Immature natural killer cell (primary cell): ENCODE results near the gene FMN1. TPM values are rescaled to one million over a fixed set of nuclear protein-coding genes. Genes with fewer than 3 reads are reported as not detected.
"Not testable (repeated sequence)": the region's sequence is repeated elsewhere in the genome, so short reads cannot be mapped to it uniquely, and the experiment has no call there.

Experiments used
- DNase-seq, 3 donors: peaks; one replicate each; pipeline ENCODE4 v3.0.0; 2022; ENCODE audit warnings: mixed read lengths in 1 of 3
- H3K27ac Mint-ChIP-seq, 6 donors: one replicate each; pipeline ENCODE4 v1.8.0; 2020; ENCODE audit warnings: mixed read lengths in 6 of 6, mild to moderate bottlenecking in 5 of 6, inconsistent platforms in 4 of 6, moderate library complexity in 3 of 6
- H3K27me3 Mint-ChIP-seq, 3 donors: one replicate each; pipeline ENCODE4 v1.8.0; 2020 to 2021; ENCODE audit warnings: low read depth in 3 of 3, mild to moderate bottlenecking in 3 of 3, mixed read lengths in 3 of 3, moderate library complexity in 3 of 3, inconsistent platforms in 1 of 3
- H3K36me3 Mint-ChIP-seq, 3 donors: one replicate each; pipeline ENCODE4 v1.8.0; 2020; ENCODE audit warnings: mixed read lengths in 3 of 3, inconsistent platforms in 2 of 3, mild to moderate bottlenecking in 2 of 3
- H3K4me1 Mint-ChIP-seq, 2 donors: one replicate each; pipeline ENCODE4 v1.8.0; 2020; ENCODE audit warnings: inconsistent platforms in 2 of 2, mild to moderate bottlenecking in 2 of 2, mixed read lengths in 2 of 2, moderate library complexity in 1 of 2
- H3K4me3 Mint-ChIP-seq, 5 donors: one replicate each; pipeline ENCODE4 v1.8.0; 2020; ENCODE audit warnings: mild to moderate bottlenecking in 5 of 5, mixed read lengths in 5 of 5, inconsistent platforms in 3 of 5, moderate library complexity in 3 of 5
- H3K9me3 Mint-ChIP-seq, 6 donors: one replicate each; pipeline ENCODE4 v1.8.0; 2020; ENCODE audit warnings: mild to moderate bottlenecking in 6 of 6, mixed read lengths in 6 of 6, inconsistent platforms in 4 of 6, moderate library complexity in 3 of 6
- polyA plus RNA-seq, 3 donors: library from polyadenylated mRNA; unstranded; fragments of 300-500 nt; fragmentation: Illumina TruSeq; gene quantifications; one replicate each; pipeline ENCODE4 v1.2.3, GENCODE V29; 2021

FMN1 gene
- polyA plus RNA-seq, 3 donors from 2014 or later: not detected

- Mint-ChIP-seq H3K27ac (no peak overlapping the region), H3K27me3 (no peaks in the 10 kb centered on the region), H3K9me3 (no peaks in the 10 kb centered on the region), H3K4me1 (no peaks in the 10 kb centered on the region), H3K4me3 (no peak overlapping the region), H3K36me3 (no peaks in the 10 kb centered on the region)
- DNase-seq: no peak
These were observed 115.9 kb downstream of the FMN1 start for GRCh38 chr15:33078607-33079006.

GRCh38 chr15:33076937-33077336 is 117.6 kb downstream of the FMN1 start:
- H3K4me1 Mint-ChIP-seq: no peaks in the 10 kb centered on the region
- H3K27ac Mint-ChIP-seq: no peak overlapping the region
- H3K36me3 Mint-ChIP-seq: no peaks in the 10 kb centered on the region
- no peak overlapping the region for H3K4me3 Mint-ChIP-seq
- peaks cover 0 to 2% (median 0%) of the 10 kb centered on the region in 6 donors for H3K9me3 Mint-ChIP-seq
- no peaks in the 10 kb centered on the region for H3K27me3 Mint-ChIP-seq
- no peak for DNase-seq

- no peak for DNase-seq
- peaks cover 0 to 2% (median 0%) of the 10 kb centered on the region in 6 donors for H3K9me3 Mint-ChIP-seq
These were observed 119.6 kb downstream of the FMN1 start for GRCh38 chr15:33074942-33075341.

GRCh38 chr15:33074212-33074611 is 120.3 kb downstream of the FMN1 start:
- H3K36me3 Mint-ChIP-seq: no peaks in the 10 kb centered on the region
- H3K27ac Mint-ChIP-seq: no peak overlapping the region
- peaks cover 2% of the 10 kb centered on the region in 2 donors for H3K4me1 Mint-ChIP-seq
- H3K9me3 Mint-ChIP-seq: peaks cover 0 to 2% (median 0%) of the 10 kb centered on the region in 6 donors
- DNase-seq: no peak
- H3K27me3 Mint-ChIP-seq: no peaks in the 10 kb centered on the region
- H3K4me3 Mint-ChIP-seq: no peak overlapping the region

More at GRCh38 chr15:33074942-33075341, 119.6 kb downstream of the FMN1 start:
- H3K36me3 Mint-ChIP-seq: no peaks in the 10 kb centered on the region
- H3K4me3 Mint-ChIP-seq: no peak overlapping the region
- H3K27ac Mint-ChIP-seq: no peak overlapping the region
- H3K4me1 Mint-ChIP-seq: peaks cover 0 to 2% of the 10 kb centered on the region in 2 donors
- no peaks in the 10 kb centered on the region for H3K27me3 Mint-ChIP-seq

GRCh38 chr15:33071451-33071850 is 123.1 kb downstream of the FMN1 start:
- H3K4me1 Mint-ChIP-seq: peaks cover 22 to 26% of the 10 kb centered on the region in 2 donors
- no peak overlapping the region for H3K27ac Mint-ChIP-seq
- no peak overlapping the region for H3K4me3 Mint-ChIP-seq
- no peaks in the 10 kb centered on the region for H3K27me3 Mint-ChIP-seq
- peaks cover 0 to 2% (median 0%) of the 10 kb centered on the region in 6 donors for H3K9me3 Mint-ChIP-seq
- no peaks in the 10 kb centered on the region for H3K36me3 Mint-ChIP-seq
- no peak for DNase-seq

GRCh38 chr15:33069903-33070302 is 124.6 kb downstream of the FMN1 start:
- not testable (repeated sequence) for H3K27me3 Mint-ChIP-seq, H3K36me3 Mint-ChIP-seq, H3K9me3 Mint-ChIP-seq, H3K27ac Mint-ChIP-seq, H3K4me3 Mint-ChIP-seq, DNase-seq
- peaks cover 22 to 28% of the 10 kb centered on the region in 2 donors for H3K4me1 Mint-ChIP-seq

GRCh38 chr15:33069161-33069560 is 125.4 kb downstream of the FMN1 start:
- Mint-ChIP-seq H3K4me1 (peaks cover 22 to 28% of the 10 kb centered on the region in 2 donors), H3K36me3 (no peaks in the 10 kb centered on the region), H3K9me3 (peaks cover 0 to 2% (median 0%) of the 10 kb centered on the region in 6 donors), H3K27me3 (peaks cover 0 to 3% (median 0%) of the 10 kb centered on the region in 3 donors), H3K27ac (peak overlapping the region in 2 of 6 donors; percentile 29), H3K4me3 (peak overlapping the region in 3 of 5 donors; percentile 65 to 84 (median 83))
- no peak for DNase-seq

- H3K9me3 Mint-ChIP-seq: peaks cover 0 to 2% (median 0%) of the 10 kb centered on the region in 6 donors
- H3K27ac Mint-ChIP-seq: peak overlapping the region in 4 of 6 donors; percentile 9 to 62 (median 42)
- peaks cover 0 to 3% (median 0%) of the 10 kb centered on the region in 3 donors for H3K27me3 Mint-ChIP-seq
- peak overlapping the region; percentile 71 to 84 (median 82) for H3K4me3 Mint-ChIP-seq
- DNase-seq: no peak
- H3K4me1 Mint-ChIP-seq: peaks cover 22 to 28% of the 10 kb centered on the region in 2 donors
- no peaks in the 10 kb centered on the region for H3K36me3 Mint-ChIP-seq
These were observed 126.0 kb downstream of the FMN1 start for GRCh38 chr15:33068511-33068990.

GRCh38 chr15:33068007-33068481 is 126.5 kb downstream of the FMN1 start:
- peak overlapping the region in 4 of 6 donors; percentile 9 to 62 (median 53) for H3K27ac Mint-ChIP-seq
- peaks cover 0 to 3% (median under 1%) of the 10 kb centered on the region in 3 donors for H3K27me3 Mint-ChIP-seq
- H3K9me3 Mint-ChIP-seq: peaks cover 0 to 1% (median 0%) of the 10 kb centered on the region in 6 donors
- peak in 1 of 3 donors; percentile 1 for DNase-seq
- peak overlapping the region; percentile 71 to 84 (median 82) for H3K4me3 Mint-ChIP-seq
- peaks cover 22 to 28% of the 10 kb centered on the region in 2 donors for H3K4me1 Mint-ChIP-seq
- no peaks in the 10 kb centered on the region for H3K36me3 Mint-ChIP-seq

- no peak for DNase-seq
- H3K9me3 Mint-ChIP-seq: peaks cover 0 to 1% (median 0%) of the 10 kb centered on the region in 6 donors
- peaks cover 22 to 28% of the 10 kb centered on the region in 2 donors for H3K4me1 Mint-ChIP-seq
- H3K27me3 Mint-ChIP-seq: peaks cover 0 to 3% (median 2%) of the 10 kb centered on the region in 3 donors
- peak overlapping the region; percentile 71 to 84 (median 82) for H3K4me3 Mint-ChIP-seq
- peak overlapping the region in 3 of 6 donors; percentile 9 to 62 (median 54) for H3K27ac Mint-ChIP-seq
- no peaks in the 10 kb centered on the region for H3K36me3 Mint-ChIP-seq
These were observed 127.1 kb downstream of the FMN1 start for GRCh38 chr15:33067456-33067855.

- peaks cover 22 to 28% of the 10 kb centered on the region in 2 donors for H3K4me1 Mint-ChIP-seq
- H3K9me3 Mint-ChIP-seq: peaks cover 0 to 1% (median 0%) of the 10 kb centered on the region in 6 donors
- H3K27me3 Mint-ChIP-seq: peaks cover 0 to 3% (median 2%) of the 10 kb centered on the region in 3 donors
- H3K4me3 Mint-ChIP-seq: no peak overlapping the region
- H3K27ac Mint-ChIP-seq: no peak overlapping the region
- DNase-seq: no peak
- no peaks in the 10 kb centered on the region for H3K36me3 Mint-ChIP-seq
These were observed 127.9 kb downstream of the FMN1 start for GRCh38 chr15:33066584-33066983.

- Mint-ChIP-seq H3K36me3 (no peaks in the 10 kb centered on the region), H3K9me3 (peaks cover 0 to 1% (median 0%) of the 10 kb centered on the region in 6 donors), H3K4me1 (peaks cover 22 to 26% of the 10 kb centered on the region in 2 donors), H3K4me3 (no peak overlapping the region), H3K27ac (no peak overlapping the region), H3K27me3 (peaks cover 0 to 3% (median 2%) of the 10 kb centered on the region in 3 donors)
- DNase-seq: no peak
These were observed 129.6 kb downstream of the FMN1 start for GRCh38 chr15:33064878-33065277.

GRCh38 chr15:33059184-33059583 is 135.3 kb downstream of the FMN1 start:
- Mint-ChIP-seq H3K9me3 (peaks cover 0 to 1% (median 0%) of the 10 kb centered on the region in 6 donors), H3K27ac (no peak overlapping the region), H3K36me3 (no peaks in the 10 kb centered on the region), H3K27me3 (peaks cover 2 to 10% (median 2%) of the 10 kb centered on the region in 3 donors), H3K4me3 (no peak overlapping the region), H3K4me1 (peaks cover 0 to 2% of the 10 kb centered on the region in 2 donors)
- DNase-seq: no peak

GRCh38 chr15:33057845-33058244 is 136.7 kb downstream of the FMN1 start:
- H3K27ac Mint-ChIP-seq: no peak overlapping the region
- no peaks in the 10 kb centered on the region for H3K36me3 Mint-ChIP-seq
- H3K4me3 Mint-ChIP-seq: no peak overlapping the region
- peaks cover 0 to 10% (median 7%) of the 10 kb centered on the region in 3 donors for H3K27me3 Mint-ChIP-seq
- peaks cover 0 to 2% of the 10 kb centered on the region in 2 donors for H3K4me1 Mint-ChIP-seq
- no peaks in the 10 kb centered on the region for H3K9me3 Mint-ChIP-seq
- DNase-seq: no peak
